ENCODE results near the gene APBA1. TPM values are rescaled to one million over a fixed set of nuclear protein-coding genes. Genes with fewer than 3 reads are reported as not detected.
A peak's percentile ranks its signal among the peaks of the same experiment; 100 is the strongest.

The APBA1 gene
- total and polyA plus RNA-seq, 2 of the 8 experiments (the other 6 are each of a cell fraction or from before 2014, with no cell fraction given): 0.36 to 0.60 TPM

- FAIRE-seq (no peak), DNase-seq (ENCODE audit: low read depth in 1 of 2, low spot score in 2 of 2) (no peak)
- CTCF ChIA-PET (ENCODE audit: partially characterized antibody): interaction anchor here (1.1 to 3.3 kb wide), 9 partner anchors 11 to 295 kb away, joined by 3 to 14 read pairs (median 4); no protein-coding TSS in a partner anchor
- 84% methylated on average over 3 of the region's 3 CpGs; no CpG with 5 or more reads in 1 of the 2 experiments for WGBS, 2 experiments (ENCODE audit: extremely low coverage in 1 of 2, insufficient coverage in 1 of 2, insufficient read length in 1 of 2, insufficient replicate concordance in 2 of 2, low coverage in 1 of 2, low lambda C conversion rate in 2 of 2, missing lambda C conversion rate in 1 of 2)
- H2AK5ac ChIP-seq (ENCODE audit: low read depth, low read length): no peak overlapping the region
- no peak overlapping the region for H3K27ac ChIP-seq (ENCODE audit: low read depth, low read length)
- H2AFZ ChIP-seq (ENCODE audit: low read length): 0 out of 2 replicates have a peak overlapping the region, but pooled peaks have one; percentile 21
- H3K9me3 ChIP-seq (ENCODE audit: insufficient read depth in 2 of 2, low read depth in 1 of 2, low read length in 1 of 2): no peaks in the 10 kb centered on the region
- no peak overlapping the region for H2BK20ac ChIP-seq (ENCODE audit: low read length)
- H3K79me1 ChIP-seq (ENCODE audit: low read depth, low read length): no peaks in the 10 kb centered on the region
- H3K56ac ChIP-seq (replicated peaks; ENCODE audit: insufficient read length, low read depth, low read length): no peak overlapping the region
- H2BK12ac ChIP-seq (ENCODE audit: low read depth, low read length): no peak overlapping the region
- H3K23me2 ChIP-seq (ENCODE audit: low read depth, low read length): peaks cover 8% of the 10 kb centered on the region; the same call in 1 of the 2 replicates
- peaks cover 0 to 4% of the 10 kb centered on the region in 2 experiments for H4K20me1 ChIP-seq (replicated peaks in 1 of 2; ENCODE audit: control insufficient read depth in 1 of 2, insufficient read depth in 2 of 2, low read length in 2 of 2)
- H3K36me3 ChIP-seq (ENCODE audit: control insufficient read depth in 2 of 4, insufficient read depth in 4 of 4, low read length in 3 of 4): no peaks in the 10 kb centered on the region
- no peak overlapping the region for H2BK15ac ChIP-seq (ENCODE audit: low read length)
- no peak overlapping the region for H3K4ac ChIP-seq (replicated peaks; ENCODE audit: insufficient read length, low read depth, low read length)
- TF ChIP-seq NRF1 (IDR thresholded peaks at IDR 0.05; ENCODE audit: low read depth, low read length): no peak
- TF ChIP-seq RXRA (IDR thresholded peaks at IDR 0.05; ENCODE audit: insufficient read depth, low read depth, low read length): no peak
- no peak overlapping the region for H3K23ac ChIP-seq (ENCODE audit: insufficient read length)
- H3K4me3 ChIP-seq (ENCODE audit: extremely low read depth in 1 of 4, insufficient read depth in 2 of 4, low read depth in 3 of 4, low read length in 4 of 4): no peak overlapping the region
- no peak overlapping the region for H2BK120ac ChIP-seq (replicated peaks; ENCODE audit: low read depth, low read length)
- H3K14ac ChIP-seq (ENCODE audit: insufficient read length): no peak overlapping the region
- POLR2A ChIA-PET (ENCODE audit: partially characterized antibody): no interaction called here
- H4K8ac ChIP-seq (ENCODE audit: extremely low read depth, insufficient read depth, low read length): no peak overlapping the region
- H4K5ac ChIP-seq (ENCODE audit: insufficient read length, low read depth, low read length): no peak overlapping the region
- H2BK5ac ChIP-seq (ENCODE audit: low read depth, low read length): no peak overlapping the region
- no peak overlapping the region for H3K18ac ChIP-seq (ENCODE audit: extremely low read depth, low read length)
- no peaks in the 10 kb centered on the region; a peak in 1 of 4 replicates for H3K79me2 ChIP-seq (ENCODE audit: control insufficient read depth in 1 of 2, insufficient read depth in 2 of 2, low read length in 2 of 2)
- no peak overlapping the region for H3K4me2 ChIP-seq (ENCODE audit: insufficient read depth in 1 of 2, low read depth in 2 of 2, low read length in 2 of 2)
- no peak overlapping the region for H3K9ac ChIP-seq (replicated peaks in 1 of 4; ENCODE audit: extremely low read depth in 1 of 4, low read depth in 3 of 4, low read length in 3 of 4)
- H3K27me3 ChIP-seq (replicated peaks in 1 of 4; ENCODE audit: control insufficient read depth in 3 of 4, extremely low read depth in 1 of 4, insufficient read depth in 3 of 4, low read length in 3 of 4): peaks cover 6 to 23% (median 16%) of the 10 kb centered on the region in 4 experiments
- peaks cover 0 to 4% (median under 1%) of the 10 kb centered on the region in 4 experiments; a peak in 1 of 7 replicates for H3K4me1 ChIP-seq (replicated peaks in 1 of 4; ENCODE audit: control insufficient read depth in 3 of 4, insufficient read depth in 4 of 4, low read length in 3 of 4)
- H4K91ac ChIP-seq (replicated peaks; ENCODE audit: insufficient read length, low read length): no peak overlapping the region
These were observed 2.7 kb upstream of the APBA1 start for GRCh38 chr9:69674716-69675438.

Measured in H1 (cell line).